AG09319 (cell line): ENCODE measurements around the gene GNA12.
"Not testable (repeated sequence)": the region's sequence is repeated elsewhere in the genome, so short reads cannot be mapped to it uniquely, and the experiment has no call there.

Experiments used
- DNase-seq: peaks from one replicate; pipeline ENCODE4 v3.0.0-alpha.2; 2010; ENCODE audit warnings: low read depth; ENCODE audit errors: extremely low read depth
- TF ChIP-seq, protein P1 (sequence below): IDR thresholded peaks from 2 replicates; pipeline ENCODE4 v1.5.1; 2011; ENCODE audit warnings: low read depth, mild to moderate bottlenecking, inconsistent platforms, low read length, moderate library complexity

Gene GNA12

DNA sequence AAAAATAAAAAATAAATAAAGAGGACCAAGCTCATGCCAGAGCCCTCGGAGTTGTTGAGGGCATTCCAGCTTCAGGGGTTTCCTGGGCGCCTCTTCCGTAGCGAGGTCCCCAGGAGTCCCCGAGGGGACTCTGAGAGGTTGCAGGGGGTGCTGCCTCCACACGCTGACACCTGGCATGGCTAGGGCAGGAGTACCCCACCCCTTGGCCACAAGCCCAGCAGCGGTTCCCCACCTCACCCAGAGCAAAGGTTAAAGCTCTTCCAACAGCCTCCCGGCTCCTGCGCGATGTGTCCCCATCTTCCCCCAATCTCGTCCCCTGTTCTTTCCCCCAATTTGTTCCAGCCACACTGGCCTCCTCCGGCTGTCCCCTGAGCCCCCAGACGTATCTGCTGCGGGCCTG is 151.6 kb downstream of the GNA12 start:
- TF ChIP-seq, protein P1, sequence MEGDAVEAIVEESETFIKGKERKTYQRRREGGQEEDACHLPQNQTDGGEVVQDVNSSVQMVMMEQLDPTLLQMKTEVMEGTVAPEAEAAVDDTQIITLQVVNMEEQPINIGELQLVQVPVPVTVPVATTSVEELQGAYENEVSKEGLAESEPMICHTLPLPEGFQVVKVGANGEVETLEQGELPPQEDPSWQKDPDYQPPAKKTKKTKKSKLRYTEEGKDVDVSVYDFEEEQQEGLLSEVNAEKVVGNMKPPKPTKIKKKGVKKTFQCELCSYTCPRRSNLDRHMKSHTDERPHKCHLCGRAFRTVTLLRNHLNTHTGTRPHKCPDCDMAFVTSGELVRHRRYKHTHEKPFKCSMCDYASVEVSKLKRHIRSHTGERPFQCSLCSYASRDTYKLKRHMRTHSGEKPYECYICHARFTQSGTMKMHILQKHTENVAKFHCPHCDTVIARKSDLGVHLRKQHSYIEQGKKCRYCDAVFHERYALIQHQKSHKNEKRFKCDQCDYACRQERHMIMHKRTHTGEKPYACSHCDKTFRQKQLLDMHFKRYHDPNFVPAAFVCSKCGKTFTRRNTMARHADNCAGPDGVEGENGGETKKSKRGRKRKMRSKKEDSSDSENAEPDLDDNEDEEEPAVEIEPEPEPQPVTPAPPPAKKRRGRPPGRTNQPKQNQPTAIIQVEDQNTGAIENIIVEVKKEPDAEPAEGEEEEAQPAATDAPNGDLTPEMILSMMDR, result no peak
- DNase-seq, result no peak

DNA sequence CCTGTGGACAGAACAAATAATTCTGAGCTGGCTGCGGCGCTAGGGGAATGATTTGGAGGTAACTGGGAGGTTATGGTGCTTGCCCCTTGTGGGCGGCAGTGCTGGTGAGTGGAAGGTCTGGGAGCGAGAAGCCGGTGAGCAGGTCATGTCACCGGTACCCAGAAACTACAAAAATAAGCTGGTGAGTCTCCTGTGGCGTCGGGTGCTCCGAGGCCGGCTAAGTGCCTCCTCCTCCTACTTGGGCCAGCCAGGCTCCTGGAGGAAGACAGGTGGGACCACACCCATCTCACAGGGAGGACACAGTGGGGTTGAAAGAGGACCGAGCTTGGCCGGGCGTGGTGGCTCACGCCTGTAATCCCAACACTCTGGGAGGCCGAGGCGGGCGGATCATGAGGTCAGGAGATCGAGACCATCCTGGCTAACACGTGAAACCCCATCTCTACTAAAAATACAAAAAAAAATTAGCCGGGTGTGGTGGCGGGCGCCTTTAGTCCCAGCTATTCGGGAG is 152.1 kb downstream of the GNA12 start:
- not testable (repeated sequence) for DNase-seq

DNA sequence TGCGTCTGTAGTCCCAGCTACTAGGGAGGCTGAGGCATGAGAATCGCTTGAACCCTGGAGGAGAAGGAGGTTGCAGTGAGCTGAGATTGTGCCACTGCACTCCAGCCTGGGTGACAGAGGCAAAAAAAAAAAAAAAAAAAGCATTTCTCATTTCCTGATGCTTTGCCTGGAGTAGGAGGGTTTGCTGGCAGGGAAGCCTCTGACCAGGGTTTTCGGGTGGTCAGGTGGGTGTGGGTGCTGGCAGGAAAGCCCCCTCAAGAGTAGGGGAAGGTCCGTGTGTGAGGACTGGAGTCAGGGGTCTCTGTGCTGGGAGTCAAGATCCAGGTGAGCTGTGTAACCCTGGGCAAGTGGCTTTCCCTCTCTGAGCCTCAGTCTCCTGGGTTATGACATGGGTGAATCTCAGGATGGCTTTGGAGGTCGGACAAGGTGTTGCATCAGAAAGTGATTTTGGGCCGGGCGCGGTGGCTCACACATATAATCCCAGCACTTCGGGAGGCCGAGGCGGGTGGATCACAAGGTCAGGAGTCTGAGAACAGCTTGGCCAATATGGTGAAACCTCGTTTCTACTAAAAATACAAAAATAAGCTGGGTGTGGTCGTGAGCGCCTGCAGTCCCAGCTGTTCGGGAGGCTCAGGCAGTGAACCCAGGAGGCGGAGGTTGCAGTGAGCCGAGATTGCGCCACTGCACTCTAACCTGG is 152.9 kb downstream of the GNA12 start:
- no peak for DNase-seq
- TF ChIP-seq, protein P1, result no peak

DNA sequence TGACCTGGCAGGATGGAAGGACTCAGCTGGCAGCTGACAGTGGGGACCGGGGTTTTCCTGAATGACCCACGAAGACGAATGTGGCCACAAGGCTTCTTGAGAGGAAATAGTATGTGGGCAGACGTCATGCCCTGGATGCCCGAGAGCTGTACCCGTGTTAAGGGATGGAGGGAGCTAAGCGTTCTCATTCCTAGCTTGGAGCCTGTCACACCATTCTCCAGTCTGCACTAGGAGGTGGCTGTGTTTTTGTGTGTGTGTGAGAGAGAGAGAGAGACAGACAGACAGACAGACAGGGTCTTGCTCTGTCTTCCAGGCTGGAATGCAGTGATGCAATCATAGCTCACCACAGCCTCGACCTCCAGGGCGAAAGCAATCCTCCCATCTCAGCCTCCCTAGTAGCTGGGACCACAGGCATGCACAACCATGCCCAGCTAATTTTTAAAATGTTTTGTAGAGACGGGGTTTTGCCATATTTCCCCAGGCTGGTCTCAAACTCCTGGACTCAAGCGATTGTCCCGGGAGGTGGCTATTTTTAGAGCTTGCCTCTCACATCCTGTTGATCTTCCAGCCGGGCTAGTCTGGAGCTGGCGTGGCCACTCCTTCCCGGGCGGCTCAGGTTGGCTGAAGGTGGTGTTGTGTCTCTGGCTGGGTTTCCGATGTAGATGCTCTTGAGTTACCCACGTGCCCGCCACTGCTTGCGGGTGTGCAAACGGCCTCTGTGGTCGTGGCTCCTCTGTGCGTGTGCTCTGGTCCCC is 154.0 kb downstream of the GNA12 start:
- no peak for DNase-seq
- TF ChIP-seq, protein P1, result no peak

DNA sequence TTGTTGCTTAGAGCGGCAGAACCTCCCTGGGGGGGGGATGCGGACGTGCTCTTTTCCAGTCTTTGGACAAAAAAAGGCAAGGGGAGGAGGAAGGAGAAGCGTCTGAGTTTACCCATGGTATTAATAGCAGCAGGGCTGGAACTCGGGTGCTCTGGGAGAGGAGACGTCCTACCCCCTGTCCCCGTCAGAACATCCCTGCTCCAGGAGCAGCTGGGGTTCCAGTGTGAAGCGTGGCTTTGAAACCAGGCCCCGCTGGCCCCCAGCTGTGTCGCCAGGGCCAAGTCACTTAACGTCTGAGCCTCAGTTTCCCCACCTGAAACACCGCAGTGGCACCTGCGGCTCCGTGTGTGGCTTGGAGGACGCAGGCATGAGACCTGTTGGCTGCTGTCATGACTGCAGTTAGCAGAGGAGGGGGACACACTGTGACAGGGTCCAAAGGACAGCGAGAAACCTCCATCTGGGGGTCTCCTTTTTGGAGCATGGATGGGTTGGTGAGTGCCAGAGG is 154.7 kb downstream of the GNA12 start:
- TF ChIP-seq, protein P1, result no peak
- no peak for DNase-seq

DNA sequence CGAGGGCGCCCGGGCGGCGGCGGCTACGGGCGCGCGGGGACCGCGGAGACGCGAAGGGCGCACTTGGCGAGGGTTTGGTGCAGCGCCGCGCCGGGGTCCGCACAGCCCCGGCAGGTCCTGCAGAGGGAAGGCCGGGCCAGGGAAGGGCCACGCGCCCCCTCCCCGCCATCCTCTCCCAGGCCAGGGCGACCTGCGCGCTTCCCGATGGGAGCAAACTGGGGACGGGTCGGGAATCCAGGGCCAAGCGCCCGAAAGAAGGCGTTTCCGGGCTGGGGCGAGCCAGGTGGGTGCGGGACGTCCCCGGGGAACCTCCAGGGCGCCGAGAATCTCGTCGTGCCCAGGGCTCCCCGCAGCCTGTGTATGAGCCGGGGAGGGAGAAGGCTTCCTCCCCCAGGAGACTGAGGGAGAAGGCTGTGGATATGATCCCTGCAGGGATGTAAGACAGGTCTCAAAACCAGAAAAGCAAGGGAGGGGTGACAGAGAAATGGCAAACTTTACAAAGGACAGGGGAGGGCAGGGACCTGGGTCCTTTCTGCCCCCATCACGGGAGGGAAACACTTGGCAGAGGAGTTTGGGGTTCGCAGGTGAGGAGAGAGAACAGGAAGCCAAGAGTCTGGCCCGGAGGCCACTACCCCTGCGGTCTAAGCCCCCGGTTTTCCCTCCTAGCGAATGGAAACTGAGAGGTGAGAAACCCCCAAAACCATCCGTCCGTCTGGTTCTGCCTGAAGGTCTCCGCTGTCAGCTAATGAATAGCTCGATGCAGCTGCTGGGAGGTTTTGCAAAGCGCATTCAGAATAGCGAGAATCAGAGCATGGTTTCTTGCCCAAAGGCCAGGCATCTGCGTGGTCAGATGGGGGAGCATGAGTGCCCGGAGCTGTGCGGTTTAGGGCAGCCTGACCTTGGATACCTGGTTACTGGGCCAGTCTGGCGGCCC is 155.4 kb downstream of the GNA12 start:
- TF ChIP-seq, protein P1, result no peak
- no peak for DNase-seq

DNA sequence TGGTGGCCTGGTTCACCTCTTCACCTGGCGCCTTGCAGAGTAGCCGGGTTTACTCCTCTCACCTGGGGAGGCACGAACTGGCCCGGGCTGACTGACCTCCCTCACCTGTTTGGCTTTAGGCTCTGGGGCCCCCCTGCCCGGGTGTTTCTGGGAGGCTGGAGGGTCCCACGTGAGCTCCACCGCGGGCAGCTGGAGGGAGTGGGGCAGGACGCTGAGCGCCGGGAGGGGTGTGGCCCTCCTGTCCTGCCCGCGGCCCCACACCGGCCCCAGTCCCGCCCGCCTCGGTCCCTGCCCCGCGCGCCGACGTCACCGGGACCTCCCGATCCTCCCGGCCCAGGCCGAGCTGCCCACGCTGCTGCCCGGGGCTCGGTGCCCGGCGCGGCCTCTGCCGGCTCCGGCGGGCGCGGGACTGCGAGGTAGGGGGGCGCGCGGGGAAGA is 156.2 kb downstream of the GNA12 start, which contains the start of gene AMZ1:
AMZ1 (plus strand) TSS at position 322 of the 438 bp plus-strand sequence. CDS start 12,250 bp downstream, outside the sequence.
- TF ChIP-seq, protein P1, result no peak
- no peak for DNase-seq
